GM18868 (cell line): ENCODE results near the gene NKD2.
"Not testable (repeated sequence)": the region's sequence is repeated elsewhere in the genome, so short reads cannot be mapped to it uniquely, and the experiment has no call there.

Experiments used
- ATAC-seq: cut with Tn5 transposase; IDR thresholded peaks from one replicate; pipeline ENCODE4 v1.9.1; 2021; ENCODE audit warnings: mild to moderate bottlenecking, moderate library complexity; ENCODE audit not compliant: unreplicated experiment

The NKD2 gene

GRCh38 chr5:999724-1000123 is 8.9 kb upstream of the NKD2 start:
- no peak for ATAC-seq

- no peak for ATAC-seq
Observed at GRCh38 chr5:1000329-1000728, 8.3 kb upstream of the NKD2 start.

GRCh38 chr5:1000831-1001230 is 7.8 kb upstream of the NKD2 start:
- ATAC-seq = not testable (repeated sequence)

GRCh38 chr5:1001406-1002270 is 7.0 kb upstream of the NKD2 start:
- no peak for ATAC-seq

- no peak for ATAC-seq
Observed at GRCh38 chr5:1002271-1002546, 6.4 kb upstream of the NKD2 start.

- ATAC-seq = no peak
Observed at GRCh38 chr5:1002836-1003235, 5.8 kb upstream of the NKD2 start.

- ATAC-seq = no peak
Observed at GRCh38 chr5:1003296-1003937, 5.2 kb upstream of the NKD2 start.

- no peak for ATAC-seq
Observed at GRCh38 chr5:1004461-1005248, 3.9 kb upstream of the NKD2 start.

GRCh38 chr5:1005249-1005851 is 3.3 kb upstream of the NKD2 start:
- no peak for ATAC-seq

GRCh38 chr5:1005904-1006655 is 2.5 kb upstream of the NKD2 start:
- ATAC-seq = no peak

GRCh38 chr5:1006656-1007071 is 1.9 kb upstream of the NKD2 start:
- no peak for ATAC-seq

GRCh38 chr5:1007221-1007680 is 1.4 kb upstream of the NKD2 start:
- ATAC-seq = no peak

- no peak for ATAC-seq
Observed at GRCh38 chr5:1007681-1008450, 736 bp upstream of the NKD2 start.

GRCh38 chr5:1009359-1010180 is 968 bp downstream of the NKD2 start:
- no peak for ATAC-seq

GRCh38 chr5:1010181-1010510 is 1.5 kb downstream of the NKD2 start:
- ATAC-seq = no peak

- ATAC-seq = no peak
Observed at GRCh38 chr5:1010641-1011046, 2.0 kb downstream of the NKD2 start.

- peak; percentile 41 for ATAC-seq
Observed at GRCh38 chr5:1011226-1011631, 2.6 kb downstream of the NKD2 start.

- ATAC-seq = no peak
Observed at GRCh38 chr5:1011741-1012312, 3.2 kb downstream of the NKD2 start.
